Large intestine (tissue), 3 donors: ENCODE results near the gene TYW1. TPM values are rescaled to one million over a fixed set of nuclear protein-coding genes. Genes with fewer than 3 reads are reported as not detected.
"Not testable (repeated sequence)": the region's sequence is repeated elsewhere in the genome, so short reads cannot be mapped to it uniquely, and the experiment has no call there.

Experiments
- DNase-seq, 2 donors: peaks; one replicate each; pipeline versions ENCODE4 v3.0.0 to v3.0.0-alpha.2; 2013
- H3K27ac ChIP-seq: one replicate; pipeline ENCODE4 v1.5.1; 2013; ENCODE audit warnings: low read length
- H3K27me3 ChIP-seq: 2 replicates; pipeline ENCODE4 v1.6.1; 2013; ENCODE audit warnings: low read length; ENCODE audit not compliant: control insufficient read depth, insufficient read depth
- H3K36me3 ChIP-seq: 2 replicates; pipeline ENCODE4 v1.6.1; 2013; ENCODE audit warnings: low read length; ENCODE audit not compliant: control insufficient read depth, insufficient read depth
- H3K4me1 ChIP-seq: one replicate; pipeline ENCODE4 v1.6.1; 2013; ENCODE audit warnings: low read length; ENCODE audit not compliant: control insufficient read depth, insufficient read depth
- H3K4me3 ChIP-seq: one replicate; pipeline ENCODE4 v1.5.1; 2013; ENCODE audit warnings: low read length
- H3K9me3 ChIP-seq: one replicate; pipeline ENCODE4 v1.6.1; 2013; ENCODE audit warnings: mild to moderate bottlenecking, low read depth, low read length, moderate library complexity; ENCODE audit not compliant: control insufficient read depth
- WGBS: methylation state at CpG from one replicate; pipeline ENCODE4 v1.1.5; 2013; ENCODE audit warnings: low lambda C conversion rate; ENCODE audit not compliant: insufficient coverage; 5-methylcytosine and 5-hydroxymethylcytosine counted together
- polyA plus RNA-seq: library from polyadenylated mRNA; unstranded; fragments of 120-200 nt; gene quantifications from one replicate; pipeline ENCODE4 v1.2.1, GENCODE V29; 2013

Gene TYW1
- polyA plus RNA-seq, 1 donor: 20.0 TPM

- not testable (repeated sequence) for DNase-seq, H3K27me3 ChIP-seq, H3K36me3 ChIP-seq, H3K4me3 ChIP-seq, H3K9me3 ChIP-seq, H3K27ac ChIP-seq, H3K4me1 ChIP-seq
- WGBS: 91% methylated on average over 1 of the region's 2 CpGs
Observed at GRCh38 chr7:67120491-67120890, 123.9 kb downstream of the TYW1 start.

DNA sequence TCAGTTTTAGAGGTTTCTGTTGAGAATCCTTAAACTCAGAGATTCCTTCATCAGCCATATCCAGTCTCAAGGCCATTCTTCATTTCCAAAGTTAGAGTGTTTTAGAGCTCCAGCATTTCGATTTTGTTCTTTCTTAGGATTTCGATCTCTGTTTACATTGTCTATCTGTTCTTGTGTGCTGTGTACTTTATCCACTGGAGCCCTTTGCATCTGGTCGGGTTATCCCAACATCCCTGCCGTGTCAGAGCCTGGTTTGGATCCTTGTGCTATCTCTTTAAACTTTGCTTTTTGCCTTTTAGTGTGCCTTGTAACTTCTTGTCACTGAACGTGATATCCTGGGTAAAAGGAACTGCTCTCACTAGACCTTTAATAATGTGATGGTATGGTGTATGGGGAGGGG lies 131.6 kb downstream of the TYW1 start:
- peaks cover 16% of the 10 kb centered on the region for H3K4me1 ChIP-seq
- WGBS: 21% methylated on average over 2 of the region's 5 CpGs
- H3K9me3 ChIP-seq, H3K36me3 ChIP-seq, H3K4me3 ChIP-seq, H3K27me3 ChIP-seq: not testable (repeated sequence)
- DNase-seq: peak in 1 of 2 donors; percentile 47
- H3K27ac ChIP-seq: peak overlapping the region; percentile 88

- H3K27me3 ChIP-seq, H3K9me3 ChIP-seq, H3K36me3 ChIP-seq, H3K4me3 ChIP-seq: not testable (repeated sequence)
- no CpG with 5 or more reads among the region's 1 CpG for WGBS
- peak; percentile 11 to 32 for DNase-seq
- peaks cover 16% of the 10 kb centered on the region for H3K4me1 ChIP-seq
- H3K27ac ChIP-seq: peak overlapping the region; percentile 24
Observed at GRCh38 chr7:67130766-67131165, 134.1 kb downstream of the TYW1 start.

GRCh38 chr7:67134912-67135311 lies 138.3 kb downstream of the TYW1 start:
- H3K4me1 ChIP-seq, DNase-seq, H3K4me3 ChIP-seq, H3K27me3 ChIP-seq, H3K27ac ChIP-seq, H3K9me3 ChIP-seq, H3K36me3 ChIP-seq: not testable (repeated sequence)
- no CpG with 5 or more reads among the region's 1 CpG for WGBS

- H3K4me1 ChIP-seq, H3K4me3 ChIP-seq, H3K9me3 ChIP-seq, DNase-seq, H3K27ac ChIP-seq, H3K27me3 ChIP-seq, H3K36me3 ChIP-seq: not testable (repeated sequence)
- 52% methylated on average over 2 of the region's 4 CpGs for WGBS
Observed at GRCh38 chr7:67135617-67136486, 139.2 kb downstream of the TYW1 start.

DNA sequence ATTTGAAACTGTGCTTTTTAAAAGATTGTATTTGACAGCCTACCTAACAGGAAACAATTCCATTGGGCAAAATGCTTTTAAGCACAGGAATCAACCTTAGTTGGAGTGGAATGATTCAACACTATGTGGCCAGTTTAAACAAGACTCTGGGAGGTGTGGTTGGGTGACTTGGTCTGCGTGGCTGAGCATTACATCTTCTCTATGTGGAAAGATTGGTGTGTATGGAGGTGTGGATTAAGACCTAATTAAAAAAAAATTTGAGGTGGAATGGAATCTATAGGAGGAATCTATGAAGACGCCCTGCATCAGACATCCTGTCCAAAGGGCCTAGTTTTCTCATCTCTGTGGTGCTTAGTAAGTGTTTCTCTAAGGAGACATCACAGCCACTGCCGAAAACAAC lies 140.9 kb downstream of the TYW1 start:
- no CpG with 5 or more reads among the region's 3 CpGs for WGBS
- H3K27me3 ChIP-seq, H3K36me3 ChIP-seq: not testable (repeated sequence)

GRCh38 chr7:67139876-67140275 lies 143.2 kb downstream of the TYW1 start:
- not testable (repeated sequence) for H3K4me3 ChIP-seq, H3K36me3 ChIP-seq, H3K27ac ChIP-seq, H3K4me1 ChIP-seq, H3K27me3 ChIP-seq, DNase-seq, H3K9me3 ChIP-seq
- WGBS: no CpG with 5 or more reads among the region's 3 CpGs

More for the DNA sequence above, 140.9 kb downstream of the TYW1 start:
- H3K27ac ChIP-seq, H3K4me1 ChIP-seq, DNase-seq, H3K4me3 ChIP-seq, H3K9me3 ChIP-seq: not testable (repeated sequence)

- no CpG with 5 or more reads among the region's 2 CpGs for WGBS
- not testable (repeated sequence) for H3K4me1 ChIP-seq, H3K36me3 ChIP-seq, DNase-seq, H3K9me3 ChIP-seq, H3K4me3 ChIP-seq, H3K27me3 ChIP-seq, H3K27ac ChIP-seq
Observed at GRCh38 chr7:67141001-67141400, 144.4 kb downstream of the TYW1 start.

- H3K9me3 ChIP-seq, H3K36me3 ChIP-seq, H3K4me3 ChIP-seq, H3K4me1 ChIP-seq, H3K27me3 ChIP-seq, H3K27ac ChIP-seq, DNase-seq: not testable (repeated sequence)
- 90% methylated on average over 2 of the region's 9 CpGs for WGBS
Observed at GRCh38 chr7:67143091-67143786, 146.6 kb downstream of the TYW1 start.

DNA sequence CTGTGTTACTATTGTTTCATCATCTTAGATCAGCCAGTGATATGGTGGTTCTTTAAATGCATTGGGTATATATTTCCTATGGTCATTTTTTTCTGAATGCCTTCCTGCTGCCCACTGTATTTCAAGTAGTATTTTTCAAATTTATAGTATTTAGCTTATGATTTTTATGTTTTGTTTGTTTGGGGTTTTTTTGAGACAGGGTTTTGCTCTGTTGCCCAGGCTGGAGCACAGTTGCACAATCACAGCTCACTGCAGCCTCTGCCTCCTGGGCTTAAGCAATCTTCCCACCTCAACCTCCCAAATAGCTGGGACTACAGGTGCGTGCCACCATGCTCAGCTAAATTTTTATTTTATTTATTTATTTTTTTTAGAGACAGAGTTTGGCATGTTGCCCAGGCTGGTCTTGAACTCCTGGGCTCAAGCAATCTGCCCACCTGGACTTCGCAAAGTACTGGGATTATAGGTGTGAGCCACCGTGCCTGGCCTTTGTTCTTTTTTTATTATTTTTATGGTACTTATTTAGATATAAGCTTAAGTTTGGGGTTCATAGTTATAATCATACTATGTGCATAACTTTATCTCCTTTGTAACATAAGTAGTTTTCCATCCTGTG lies 149.1 kb downstream of the TYW1 start:
- WGBS: no CpG with 5 or more reads among the region's 3 CpGs
- not testable (repeated sequence) for H3K4me1 ChIP-seq, H3K4me3 ChIP-seq, H3K9me3 ChIP-seq, H3K27me3 ChIP-seq, H3K27ac ChIP-seq, H3K36me3 ChIP-seq
- peak in 1 of 2 donors; percentile 41 for DNase-seq
